ENCODE results near the gene PHACTR3. TPM values are rescaled to one million over a fixed set of nuclear protein-coding genes. Genes with fewer than 3 reads are reported as not detected.

PHACTR3 gene
- total RNA-seq, 1 experiment from 2014 or later = 0.11 TPM

DNA sequence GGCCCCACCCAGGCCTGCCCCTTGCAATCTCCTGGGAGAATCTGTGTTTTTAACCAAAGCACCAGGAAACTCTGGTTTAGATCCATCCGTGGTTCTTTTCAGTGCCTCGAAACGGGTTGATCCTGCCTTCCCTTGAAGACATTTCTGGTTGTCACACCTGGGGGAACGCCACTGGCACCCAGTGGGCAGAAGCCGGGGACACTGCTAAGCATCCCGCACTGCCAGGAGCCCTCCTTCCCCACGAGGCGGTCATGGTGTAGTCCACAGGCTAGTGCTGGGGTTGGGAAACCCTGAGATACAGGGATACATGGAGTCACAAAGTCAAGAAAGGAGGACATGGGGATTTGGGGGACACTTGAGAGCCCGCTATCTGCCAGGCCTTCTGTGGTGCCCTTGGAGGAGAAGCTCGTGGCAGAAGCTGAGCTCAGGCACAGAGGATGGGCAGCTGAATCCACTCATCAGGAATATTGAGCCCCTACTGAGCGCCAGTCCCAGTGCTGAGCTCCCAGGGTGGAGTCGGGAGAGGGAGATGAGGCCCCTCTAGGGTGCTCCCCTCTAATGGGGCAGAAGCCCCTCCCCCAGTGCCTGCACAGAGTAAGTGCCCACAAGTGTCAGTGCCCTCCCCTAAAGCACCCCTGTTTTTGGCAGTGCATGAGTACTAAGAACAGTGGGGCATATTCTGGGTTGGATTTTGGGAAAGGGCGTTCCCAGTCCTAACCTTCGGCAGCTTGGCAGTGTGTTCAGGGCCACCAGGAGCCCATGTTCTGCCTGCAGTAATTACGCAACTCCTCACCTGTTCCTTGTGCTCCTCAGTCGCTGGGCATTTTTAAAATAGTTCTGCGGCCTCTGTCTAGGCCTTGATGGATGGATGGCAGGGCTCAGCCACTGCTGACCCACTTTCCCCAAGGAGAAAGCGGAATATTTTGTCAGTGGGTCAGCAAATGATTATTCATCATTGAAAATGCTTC lies 25.6 kb upstream of the PHACTR3 start:
- Histone ChIP-seq H3K4me3 (ENCODE audit: low read depth, low read length) (no peak overlapping the region), H3K36me3 (ENCODE audit: control insufficient read depth, insufficient read depth, low read length) (no peaks in the 10 kb centered on the region), H3K27me3 (replicated peaks; ENCODE audit: control insufficient read depth, insufficient read depth, low read length) (peaks cover 2% of the 10 kb centered on the region), H3K4me1 (no peaks in the 10 kb centered on the region), H3K9me3 (no peaks in the 10 kb centered on the region)
- POLR2A ChIA-PET = no interaction called here
- BruUV-seq (replicated peaks) = no TSS peak
- Mint-ChIP-seq H3K4me1 (ENCODE audit: low read depth, unreplicated experiment) (no peaks in the 10 kb centered on the region), H3K27ac (ENCODE audit: unreplicated experiment) (no peak overlapping the region), H3K36me3 (ENCODE audit: insufficient read depth, unreplicated experiment) (no peaks in the 10 kb centered on the region), H3K27me3 (ENCODE audit: insufficient read depth, unreplicated experiment) (peaks cover 30% of the 10 kb centered on the region), H3K4me3 (ENCODE audit: unreplicated experiment) (no peak overlapping the region), H3K9me3 (ENCODE audit: unreplicated experiment) (no peaks in the 10 kb centered on the region)
- intact Hi-C loops (cut with micrococcal nuclease; ENCODE audit: unreplicated experiment) = no loop called here
- CTCF ChIA-PET = no interaction called here
- DNase-seq = peak in 1 of 2 experiments; percentile 28
- TF ChIP-seq, protein P1, sequence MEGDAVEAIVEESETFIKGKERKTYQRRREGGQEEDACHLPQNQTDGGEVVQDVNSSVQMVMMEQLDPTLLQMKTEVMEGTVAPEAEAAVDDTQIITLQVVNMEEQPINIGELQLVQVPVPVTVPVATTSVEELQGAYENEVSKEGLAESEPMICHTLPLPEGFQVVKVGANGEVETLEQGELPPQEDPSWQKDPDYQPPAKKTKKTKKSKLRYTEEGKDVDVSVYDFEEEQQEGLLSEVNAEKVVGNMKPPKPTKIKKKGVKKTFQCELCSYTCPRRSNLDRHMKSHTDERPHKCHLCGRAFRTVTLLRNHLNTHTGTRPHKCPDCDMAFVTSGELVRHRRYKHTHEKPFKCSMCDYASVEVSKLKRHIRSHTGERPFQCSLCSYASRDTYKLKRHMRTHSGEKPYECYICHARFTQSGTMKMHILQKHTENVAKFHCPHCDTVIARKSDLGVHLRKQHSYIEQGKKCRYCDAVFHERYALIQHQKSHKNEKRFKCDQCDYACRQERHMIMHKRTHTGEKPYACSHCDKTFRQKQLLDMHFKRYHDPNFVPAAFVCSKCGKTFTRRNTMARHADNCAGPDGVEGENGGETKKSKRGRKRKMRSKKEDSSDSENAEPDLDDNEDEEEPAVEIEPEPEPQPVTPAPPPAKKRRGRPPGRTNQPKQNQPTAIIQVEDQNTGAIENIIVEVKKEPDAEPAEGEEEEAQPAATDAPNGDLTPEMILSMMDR (IDR thresholded peaks at IDR 0.05; ENCODE audit: insufficient read depth in 1 of 2, low read depth in 1 of 2, low read length in 1 of 2, severe bottlenecking in 1 of 2, unreplicated experiment in 1 of 2) = no peak

DNA sequence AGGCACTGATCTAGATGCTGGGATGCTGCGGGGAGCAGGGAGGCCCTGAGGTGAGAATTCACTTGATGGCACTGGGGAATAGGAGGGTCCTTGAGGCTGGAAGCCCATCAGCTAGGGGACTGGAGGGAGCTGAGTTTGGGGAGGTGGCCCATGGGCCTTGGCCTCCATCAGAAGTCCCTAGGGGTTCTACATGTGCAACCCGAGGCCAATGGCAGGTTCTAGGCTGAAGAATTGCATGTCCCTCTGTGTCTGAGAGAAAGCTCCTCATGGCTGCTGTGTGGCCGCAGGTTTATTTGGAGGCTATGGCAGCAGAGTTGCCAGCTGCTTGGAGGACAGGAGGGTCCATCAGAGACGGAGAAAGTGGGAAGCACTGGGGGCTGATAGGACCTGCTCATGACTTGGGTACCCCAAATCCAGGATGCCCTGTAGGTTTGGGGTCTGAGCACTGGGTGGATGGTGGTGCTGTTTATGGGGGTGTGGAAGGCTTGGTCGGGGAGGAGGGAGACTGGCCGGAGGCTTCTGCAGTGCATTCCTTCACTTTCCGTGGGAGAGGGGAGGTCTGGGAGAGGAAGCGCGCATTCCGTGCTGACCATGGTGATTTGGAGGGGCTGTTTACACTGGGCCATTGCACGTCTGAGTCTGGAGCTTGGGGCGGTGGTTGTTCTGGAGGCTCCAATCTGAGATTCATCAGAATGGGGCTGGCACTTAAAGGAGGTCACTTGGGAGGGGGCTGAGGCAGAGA lies 24.8 kb upstream of the PHACTR3 start:
- CTCF ChIA-PET = interaction anchor here (1.9 kb wide), 1 partner anchor 8 kb away, joined by 5 read pairs; no protein-coding TSS in a partner anchor
- no peak overlapping the region for H3K27ac Mint-ChIP-seq (ENCODE audit: unreplicated experiment)

More for the DNA sequence above, 24.8 kb upstream of the PHACTR3 start:
- Histone ChIP-seq H3K4me1 (no peaks in the 10 kb centered on the region), H3K27me3 (replicated peaks; ENCODE audit: control insufficient read depth, insufficient read depth, low read length) (peaks cover 2% of the 10 kb centered on the region), H3K9me3 (no peaks in the 10 kb centered on the region), H3K4me3 (ENCODE audit: low read depth, low read length) (no peak overlapping the region), H3K36me3 (ENCODE audit: control insufficient read depth, insufficient read depth, low read length) (no peaks in the 10 kb centered on the region)
- Mint-ChIP-seq H3K4me3 (ENCODE audit: unreplicated experiment) (no peak overlapping the region), H3K9me3 (ENCODE audit: unreplicated experiment) (no peaks in the 10 kb centered on the region), H3K27me3 (ENCODE audit: insufficient read depth, unreplicated experiment) (peaks cover 30% of the 10 kb centered on the region), H3K4me1 (ENCODE audit: low read depth, unreplicated experiment) (no peaks in the 10 kb centered on the region), H3K36me3 (ENCODE audit: insufficient read depth, unreplicated experiment) (no peaks in the 10 kb centered on the region)
- TF ChIP-seq, protein P1 (IDR thresholded peaks at IDR 0.05; ENCODE audit: insufficient read depth in 1 of 2, low read depth in 1 of 2, low read length in 1 of 2, severe bottlenecking in 1 of 2, unreplicated experiment in 1 of 2) = no peak
- POLR2A ChIA-PET = no interaction called here
- no peak for DNase-seq
- BruUV-seq (replicated peaks) = no TSS peak
- intact Hi-C loops (cut with micrococcal nuclease; ENCODE audit: unreplicated experiment) = no loop called here
